H1 (cell line): Measurements from ENCODE around the gene SLC25A21.

Experiments
- HDAC6 ChIP-seq: IDR thresholded peaks from one replicate; pipeline ENCODE4 v1.7.1; 2012; ENCODE audit warnings: low read depth, mild to moderate bottlenecking, inconsistent platforms, low read length, moderate library complexity
- POLR2A ChIP-seq, 2 experiments: IDR thresholded peaks; 1 replicate in 1 of 2; 2 replicates in 1 of 2; pipeline ENCODE4 v1.6.1; 2011; ENCODE audit warnings: low read depth in 2 of 2, low read length in 2 of 2, mild to moderate bottlenecking in 2 of 2; ENCODE audit errors: control extremely low read depth in 1 of 2
- POLR2AphosphoS5 ChIP-seq: IDR thresholded peaks from 2 replicates; pipeline ENCODE4 v1.6.1; 2011; ENCODE audit warnings: low read depth, low read length
- SIN3A ChIP-seq, 2 experiments: IDR thresholded peaks in 1 of 2; conservative IDR thresholded peaks in 1 of 2; 2 replicates each; pipeline ENCODE4 v1.6.1; 2011 to 2012; ENCODE audit warnings: low read length in 2 of 2, improper control_type of control experiment in 1 of 2, low read depth in 1 of 2, mild to moderate bottlenecking in 1 of 2
- TF ChIP-seq, protein P1 (sequence below), 3 experiments: IDR thresholded peaks; 1 replicate in 2 of 3; 2 replicates in 1 of 3; pipeline versions ENCODE4 v1.5.1 to v1.6.1; 2011; ENCODE audit warnings: low read length in 3 of 3, mild to moderate bottlenecking in 3 of 3, inconsistent platforms in 2 of 3, low read depth in 1 of 3, moderate library complexity in 1 of 3; ENCODE audit not compliant: insufficient read depth in 1 of 3; ENCODE audit errors: control extremely low read depth in 1 of 3

GRCh38 chr14:36996857-36997590, 175.4 kb downstream of the SLC25A21 start:
- no peak for TF ChIP-seq SIN3A (conservative IDR thresholded peaks at IDR 0.05 in 1 of 2, IDR thresholded peaks at IDR 0.05 in 1 of 2; ENCODE audit: low read depth in 1 of 2, low read length in 2 of 2)
- no peak for TF ChIP-seq HDAC6
- TF ChIP-seq POLR2AphosphoS5: no peak
- TF ChIP-seq, protein P1, sequence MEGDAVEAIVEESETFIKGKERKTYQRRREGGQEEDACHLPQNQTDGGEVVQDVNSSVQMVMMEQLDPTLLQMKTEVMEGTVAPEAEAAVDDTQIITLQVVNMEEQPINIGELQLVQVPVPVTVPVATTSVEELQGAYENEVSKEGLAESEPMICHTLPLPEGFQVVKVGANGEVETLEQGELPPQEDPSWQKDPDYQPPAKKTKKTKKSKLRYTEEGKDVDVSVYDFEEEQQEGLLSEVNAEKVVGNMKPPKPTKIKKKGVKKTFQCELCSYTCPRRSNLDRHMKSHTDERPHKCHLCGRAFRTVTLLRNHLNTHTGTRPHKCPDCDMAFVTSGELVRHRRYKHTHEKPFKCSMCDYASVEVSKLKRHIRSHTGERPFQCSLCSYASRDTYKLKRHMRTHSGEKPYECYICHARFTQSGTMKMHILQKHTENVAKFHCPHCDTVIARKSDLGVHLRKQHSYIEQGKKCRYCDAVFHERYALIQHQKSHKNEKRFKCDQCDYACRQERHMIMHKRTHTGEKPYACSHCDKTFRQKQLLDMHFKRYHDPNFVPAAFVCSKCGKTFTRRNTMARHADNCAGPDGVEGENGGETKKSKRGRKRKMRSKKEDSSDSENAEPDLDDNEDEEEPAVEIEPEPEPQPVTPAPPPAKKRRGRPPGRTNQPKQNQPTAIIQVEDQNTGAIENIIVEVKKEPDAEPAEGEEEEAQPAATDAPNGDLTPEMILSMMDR (IDR thresholded peaks at IDR 0.05; ENCODE audit: control extremely low read depth in 1 of 3, insufficient read depth in 1 of 3, low read depth in 1 of 3, low read length in 3 of 3): no peak
- no peak for TF ChIP-seq POLR2A (IDR thresholded peaks at IDR 0.05; ENCODE audit: control extremely low read depth in 1 of 2, low read depth in 2 of 2, low read length in 2 of 2)
